SW 1271 (cell line): Measurements from ENCODE around the gene GH2.

Experiments
- DNase-seq, 2 experiments: peaks; one replicate each; lab custom pipeline; 2025; lab: John Stamatoyannopoulos, UW

Gene GH2

GRCh38 chr17:63841350-63842172, 40.2 kb downstream of the GH2 start:
- no peak for DNase-seq

- DNase-seq: no peak
These were observed 41.0 kb downstream of the GH2 start for GRCh38 chr17:63840591-63841349.

DNA sequence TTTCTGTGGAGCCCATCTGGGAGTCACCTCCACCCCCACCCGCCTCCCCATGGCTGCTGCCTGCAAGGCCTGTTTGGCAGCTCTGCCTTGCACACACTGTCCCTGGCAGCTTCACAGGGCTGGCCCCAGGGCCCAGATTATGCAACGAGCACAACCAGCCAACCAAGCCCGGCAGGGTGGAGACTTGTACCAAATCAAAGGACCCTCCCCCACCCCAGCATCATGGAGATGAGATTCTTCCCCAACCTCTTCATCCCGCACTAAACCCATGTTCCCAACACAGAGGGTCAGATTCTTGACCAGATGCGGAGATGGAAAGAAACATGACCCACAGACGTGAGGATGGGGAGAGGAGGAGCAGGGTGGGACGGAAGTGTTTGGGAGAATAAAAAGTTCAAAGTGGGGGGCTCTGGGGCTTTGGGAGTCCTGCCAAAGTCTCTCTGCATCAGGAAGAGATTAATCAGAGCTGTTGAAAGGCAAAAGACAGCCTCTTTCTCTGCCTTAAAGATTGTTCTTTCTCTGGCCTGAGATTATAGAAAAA, 43.0 kb downstream of the GH2 start:
- DNase-seq: no peak

- no peak for DNase-seq
These were observed 43.7 kb downstream of the GH2 start for GRCh38 chr17:63837962-63838600.

DNA sequence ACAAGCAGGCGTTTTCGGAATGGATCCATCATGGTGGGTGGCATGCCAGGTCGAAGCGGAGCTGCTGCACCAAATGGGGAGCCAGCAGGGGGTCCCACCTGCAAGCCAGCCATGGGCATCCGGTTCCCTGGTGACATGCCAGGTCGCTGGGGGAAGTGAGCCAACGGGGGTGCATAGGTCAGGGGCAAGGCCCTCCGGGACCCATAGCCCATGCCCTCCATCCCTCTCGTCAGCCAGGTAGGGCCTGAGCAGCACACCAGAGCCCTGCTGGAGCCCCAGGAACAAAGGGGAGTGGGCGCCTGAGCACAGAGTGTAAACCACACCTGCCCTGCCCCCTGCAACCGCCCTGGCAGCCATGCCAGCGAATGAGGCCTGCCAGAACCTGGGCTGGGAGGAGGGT, 44.3 kb downstream of the GH2 start:
- DNase-seq: no peak

GRCh38 chr17:63836811-63837210, 44.9 kb downstream of the GH2 start:
- no peak for DNase-seq

- DNase-seq: no peak
These were observed 46.5 kb downstream of the GH2 start for GRCh38 chr17:63835167-63835720.

- DNase-seq: peak; percentile 62 to 86
These were observed 47.1 kb downstream of the GH2 start for GRCh38 chr17:63834431-63835166.

DNA sequence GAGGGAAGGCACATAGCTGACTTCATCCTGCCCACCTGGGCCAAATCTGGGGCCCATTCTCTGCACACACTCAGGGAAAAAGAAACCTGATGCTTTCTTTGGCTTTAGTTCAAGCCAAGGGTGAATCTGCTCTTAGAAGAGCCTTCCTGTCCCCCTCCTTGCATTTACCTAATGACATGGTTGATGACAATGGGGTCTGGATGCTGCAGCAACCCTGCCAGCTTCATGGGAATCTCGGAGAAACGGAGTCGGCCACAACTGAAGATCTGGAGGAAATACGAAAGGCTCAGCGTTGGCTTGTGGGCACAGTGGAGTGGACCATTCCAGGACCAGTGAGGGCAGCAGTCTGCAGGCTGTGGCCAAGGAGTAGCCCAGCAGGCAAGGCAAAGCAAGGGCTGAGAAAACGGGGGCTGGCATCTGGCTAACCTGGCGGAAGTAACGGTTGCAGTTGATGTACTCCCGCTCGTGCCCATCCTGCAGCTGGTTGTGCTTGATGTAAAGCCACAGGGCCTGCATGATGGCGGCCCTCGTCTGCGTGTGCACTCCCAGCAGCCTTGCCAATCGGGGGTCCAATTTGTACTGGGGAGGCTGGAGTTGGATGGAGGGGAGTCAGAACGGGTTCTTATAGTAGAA, 47.9 kb downstream of the GH2 start:
- no peak for DNase-seq

DNA sequence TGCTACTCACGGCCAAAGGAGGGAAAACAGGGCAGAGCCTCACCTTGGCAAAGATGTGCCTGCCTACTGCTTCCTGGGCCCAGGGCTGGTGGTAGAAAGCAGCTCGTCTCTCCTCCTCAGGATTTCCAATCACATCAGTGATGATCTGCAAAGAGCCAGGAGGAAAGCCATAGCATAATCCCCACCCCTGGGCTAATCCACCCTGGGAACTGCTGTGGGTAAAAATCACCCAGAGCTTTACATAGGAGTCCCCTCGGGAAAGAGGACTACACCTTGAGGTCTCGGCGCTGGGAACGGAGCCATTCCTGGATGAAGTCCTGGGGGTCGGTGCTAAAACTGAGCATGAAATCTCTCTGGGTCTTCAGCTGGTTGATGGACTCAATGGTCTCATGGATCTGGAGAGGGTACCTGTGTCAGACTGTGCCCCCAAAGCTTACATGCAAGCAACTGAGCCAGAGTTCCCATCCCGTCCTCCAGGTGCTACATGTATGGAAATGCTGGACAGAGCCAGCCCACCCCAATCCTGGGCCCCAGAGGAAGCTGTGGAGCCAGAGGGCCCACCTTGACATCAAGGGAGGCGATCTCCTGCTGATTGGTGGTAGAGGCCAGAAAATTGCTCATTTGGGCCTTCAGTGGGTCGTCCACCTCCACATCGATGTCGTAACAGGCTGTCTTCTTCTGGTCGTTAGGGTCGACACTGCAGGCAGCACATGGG, 48.6 kb downstream of the GH2 start:
- DNase-seq: no peak

DNA sequence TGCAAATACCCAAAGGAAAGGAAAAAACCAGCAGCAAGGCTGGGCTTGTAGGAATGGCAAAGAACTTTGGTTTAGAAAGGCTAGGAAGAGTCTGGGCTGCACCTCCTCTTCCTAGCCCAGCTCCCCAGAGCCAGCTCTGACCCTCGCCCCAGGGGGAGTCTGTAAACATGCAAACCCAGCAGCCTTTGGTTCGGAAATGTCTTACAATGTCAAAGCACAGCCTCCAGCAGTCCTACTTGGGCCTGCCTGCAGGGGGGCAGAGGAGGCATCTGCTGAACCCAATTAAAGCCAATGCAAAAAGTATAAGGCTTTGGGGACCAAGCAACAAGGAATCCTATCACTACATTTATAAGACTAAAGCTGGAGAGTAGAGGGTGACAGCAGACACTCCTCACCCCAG, 49.3 kb downstream of the GH2 start:
- no peak for DNase-seq

- DNase-seq: no peak
These were observed 49.7 kb downstream of the GH2 start for GRCh38 chr17:63832014-63832413.

DNA sequence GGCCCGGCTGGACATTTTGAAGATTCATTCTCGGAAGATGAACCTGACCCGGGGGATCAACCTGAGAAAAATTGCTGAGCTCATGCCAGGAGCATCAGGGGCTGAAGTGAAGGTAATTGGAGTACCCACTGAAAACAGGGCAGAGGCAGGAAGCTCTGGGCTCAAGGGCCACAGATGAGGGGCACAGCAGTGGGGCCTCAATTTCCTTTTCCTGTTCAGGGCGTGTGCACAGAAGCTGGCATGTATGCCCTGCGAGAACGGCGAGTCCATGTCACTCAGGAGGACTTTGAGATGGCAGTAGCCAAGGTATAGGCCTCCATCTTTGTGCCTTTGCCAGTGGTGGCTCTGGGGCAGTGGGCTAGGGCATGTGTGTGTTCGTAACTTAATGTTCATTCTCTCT, 50.2 kb downstream of the GH2 start:
- DNase-seq: no peak

GRCh38 chr17:63830904-63831491, 50.7 kb downstream of the GH2 start:
- DNase-seq: no peak

DNA sequence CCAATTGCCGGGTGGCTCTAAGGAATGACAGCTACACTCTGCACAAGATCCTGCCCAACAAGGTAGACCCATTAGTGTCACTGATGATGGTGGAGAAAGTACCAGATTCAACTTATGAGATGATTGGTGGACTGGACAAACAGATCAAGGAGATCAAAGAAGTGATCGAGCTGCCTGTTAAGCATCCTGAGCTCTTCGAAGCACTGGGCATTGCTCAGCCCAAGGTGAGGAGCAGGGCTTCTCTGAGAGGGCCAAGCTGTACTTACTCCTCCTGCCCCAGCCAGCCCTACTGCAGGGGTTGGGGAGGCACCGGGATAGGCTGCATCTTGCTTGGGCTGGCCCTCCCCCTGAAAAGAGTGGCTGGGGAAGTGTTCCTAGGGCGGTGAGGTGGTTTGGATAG, 51.5 kb downstream of the GH2 start:
- no peak for DNase-seq
